Esophagus (tissue), 2 donors: ENCODE results near the gene PLCL1. TPM values are rescaled to one million over a fixed set of nuclear protein-coding genes. Genes with fewer than 3 reads are reported as not detected.

Source experiments
- H3K27ac ChIP-seq, 2 donors: one replicate each; pipeline ENCODE4 v1.5.1; 2013; ENCODE audit warnings: low read depth in 2 of 2, mild to moderate bottlenecking in 2 of 2, inconsistent platforms in 1 of 2, low read length in 1 of 2, moderate library complexity in 1 of 2
- H3K27me3 ChIP-seq, 2 donors: one replicate each; pipeline ENCODE4 v1.6.1; 2013; ENCODE audit warnings: low read length in 2 of 2, control low read depth in 1 of 2, mild to moderate bottlenecking in 1 of 2; ENCODE audit not compliant: insufficient read depth in 2 of 2, control insufficient read depth in 1 of 2
- H3K36me3 ChIP-seq, 2 donors: one replicate each; pipeline ENCODE4 v1.6.1; 2013; ENCODE audit warnings: low read length in 1 of 2; ENCODE audit not compliant: control insufficient read depth in 2 of 2, insufficient read depth in 2 of 2
- H3K4me1 ChIP-seq, 2 donors: one replicate each; pipeline ENCODE4 v1.6.1; 2013; ENCODE audit warnings: low read length in 1 of 2; ENCODE audit not compliant: control insufficient read depth in 2 of 2, insufficient read depth in 2 of 2
- H3K4me3 ChIP-seq, 2 donors: one replicate each; pipeline ENCODE4 v1.5.1; 2013; ENCODE audit warnings: low read length in 2 of 2, mild to moderate bottlenecking in 2 of 2, low read depth in 1 of 2, moderate library complexity in 1 of 2
- H3K9me3 ChIP-seq, 2 donors: one replicate each; pipeline ENCODE4 v1.6.1; 2013; ENCODE audit warnings: mild to moderate bottlenecking in 2 of 2, low read depth in 1 of 2, low read length in 1 of 2, moderate library complexity in 1 of 2; ENCODE audit not compliant: control insufficient read depth in 2 of 2, insufficient read depth in 1 of 2
- WGBS, 2 donors: extraction: QIAGEN DNeasy Blood & Tissue Kit; methylation state at CpG; one replicate each; pipeline ENCODE4 v1.1.7; 2013; 5-methylcytosine and 5-hydroxymethylcytosine counted together
- polyA plus RNA-seq, 2 donors: library from polyadenylated mRNA; stranded (reverse); fragments of 200-250 nt; gene quantifications; one replicate each; pipeline ENCODE4 v1.2.3, GENCODE V29; 2013
- donor health status: healthy with polysubstance abuse.
- donor health status: Bipolar disorder and iron deficiency.

The PLCL1 gene
- polyA plus RNA-seq, 2 donors: 0.20 to 0.59 TPM

DNA sequence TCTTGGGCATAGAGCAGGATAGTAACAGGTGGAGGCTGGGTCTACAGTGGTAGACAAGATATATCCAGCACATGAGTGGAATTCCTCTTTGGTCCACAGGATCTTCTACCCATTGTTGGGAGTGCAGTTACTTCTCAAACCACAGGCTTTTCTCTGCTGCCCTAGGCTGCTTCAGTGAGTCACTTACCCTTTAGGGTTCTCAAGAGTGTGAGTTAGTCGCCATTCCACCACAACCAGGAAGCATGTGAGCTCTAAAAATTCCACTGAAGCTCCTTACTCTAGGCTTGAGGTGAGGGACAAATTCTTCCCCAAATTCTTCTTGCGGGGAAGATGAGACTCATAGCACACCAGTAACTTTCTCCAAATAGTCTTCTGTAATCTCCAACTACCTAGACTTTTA is 189.4 kb downstream of the PLCL1 start:
- Histone ChIP-seq H3K27me3 (no peaks in the 10 kb centered on the region), H3K9me3 (no peaks in the 10 kb centered on the region), H3K27ac (no peak overlapping the region), H3K4me1 (no peaks in the 10 kb centered on the region), H3K4me3 (no peak overlapping the region), H3K36me3 (no peaks in the 10 kb centered on the region)
- 85% methylated on average over 2 of the region's 2 CpGs for WGBS, 2 donors

DNA sequence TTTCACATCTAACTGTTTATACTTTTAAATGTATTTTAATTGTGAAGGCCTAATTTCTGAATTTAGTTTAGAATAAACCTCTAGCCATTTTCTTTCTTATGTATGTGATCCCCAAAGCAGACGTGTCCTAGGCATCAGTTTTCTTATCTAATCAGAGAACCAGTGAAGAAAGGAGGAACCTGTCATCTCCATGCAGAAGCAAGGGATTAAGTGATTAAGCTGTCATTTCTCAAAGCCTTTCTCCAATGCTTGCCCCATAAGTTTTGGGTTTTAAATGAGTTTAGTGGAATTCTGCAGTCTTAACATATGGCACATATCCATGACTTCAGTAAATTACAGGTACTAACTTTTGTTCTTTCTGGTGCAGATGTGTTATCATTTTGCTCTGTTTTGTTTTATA is 190.4 kb downstream of the PLCL1 start:
- no peaks in the 10 kb centered on the region for H3K4me1 ChIP-seq
- H3K27me3 ChIP-seq: no peaks in the 10 kb centered on the region
- H3K36me3 ChIP-seq: no peaks in the 10 kb centered on the region
- 58 to 63% methylated on average over 1 of the region's 1 CpG for WGBS, 2 donors
- H3K27ac ChIP-seq: no peak overlapping the region
- H3K9me3 ChIP-seq: no peaks in the 10 kb centered on the region
- no peak overlapping the region for H3K4me3 ChIP-seq

DNA sequence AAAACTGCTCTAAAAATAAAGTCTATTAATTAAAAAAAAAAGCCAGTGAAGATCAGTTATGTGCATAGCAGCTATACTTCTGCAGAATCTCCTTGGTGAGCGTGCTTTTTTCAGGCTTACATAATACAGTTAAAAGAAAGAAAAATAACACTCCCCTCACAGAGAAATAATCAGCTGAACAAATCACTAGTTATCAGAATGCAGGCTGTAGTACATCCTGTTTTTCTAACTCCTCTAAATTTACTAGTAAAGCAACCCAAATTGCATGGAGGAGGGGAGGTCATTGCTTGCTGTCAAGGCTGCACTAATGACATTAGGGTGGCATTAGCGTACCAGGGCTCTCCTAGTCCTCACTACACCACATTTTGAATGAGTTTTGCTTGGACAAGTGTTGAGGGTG is 192.2 kb downstream of the PLCL1 start:
- no peaks in the 10 kb centered on the region for H3K36me3 ChIP-seq
- H3K27me3 ChIP-seq: no peaks in the 10 kb centered on the region
- H3K27ac ChIP-seq: no peak overlapping the region
- H3K4me3 ChIP-seq: no peak overlapping the region
- no peaks in the 10 kb centered on the region for H3K9me3 ChIP-seq
- 80% methylated on average over 2 of the region's 2 CpGs for WGBS, 2 donors
- H3K4me1 ChIP-seq: no peaks in the 10 kb centered on the region

DNA sequence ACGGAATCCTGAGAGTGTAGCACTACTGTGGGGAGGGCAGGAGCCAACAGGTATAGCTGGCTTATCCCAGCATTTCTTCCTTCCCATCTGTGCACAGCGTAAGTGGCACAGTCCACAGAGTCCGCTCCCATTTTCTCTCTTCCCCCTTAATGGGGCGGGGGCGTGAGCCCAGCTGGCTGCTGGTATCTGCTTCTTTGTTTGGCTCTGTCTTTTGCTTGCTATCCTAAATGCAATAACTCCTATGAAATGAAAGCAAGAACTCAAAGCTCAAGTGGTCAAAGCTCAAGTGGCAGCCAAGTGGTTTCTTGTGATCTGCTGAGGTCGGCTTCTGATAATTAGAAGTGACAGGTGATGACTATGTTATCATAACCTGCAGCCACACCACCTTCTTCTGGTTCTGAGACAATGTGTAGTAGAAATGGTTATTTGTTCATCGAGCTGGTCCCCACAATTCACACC is 192.7 kb downstream of the PLCL1 start:
- 90 to 91% methylated on average over 7 of the region's 7 CpGs for WGBS, 2 donors
- Histone ChIP-seq H3K27ac (no peak overlapping the region), H3K4me3 (no peak overlapping the region), H3K27me3 (no peaks in the 10 kb centered on the region), H3K36me3 (no peaks in the 10 kb centered on the region), H3K9me3 (no peaks in the 10 kb centered on the region), H3K4me1 (no peaks in the 10 kb centered on the region)

DNA sequence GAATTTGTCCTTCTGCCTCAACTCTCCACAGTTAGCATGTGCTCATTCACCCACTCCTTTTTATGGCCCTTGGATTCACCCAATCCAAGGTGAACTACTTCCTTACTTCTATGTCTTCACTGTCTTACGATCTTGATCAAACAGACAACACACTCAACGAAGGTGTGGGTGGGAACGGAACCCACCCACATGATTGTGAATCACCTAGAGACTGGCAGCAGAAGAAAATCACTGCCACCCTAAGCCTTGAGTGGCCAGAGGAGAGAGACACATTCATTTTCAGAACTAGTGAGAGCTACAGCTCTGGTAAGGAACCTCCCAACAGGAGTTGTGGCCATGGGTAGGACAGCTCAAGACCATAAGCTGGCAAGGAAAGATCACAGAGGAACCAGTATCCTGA is 194.3 kb downstream of the PLCL1 start:
- H3K4me1 ChIP-seq: no peaks in the 10 kb centered on the region
- H3K27me3 ChIP-seq: no peaks in the 10 kb centered on the region
- no peaks in the 10 kb centered on the region for H3K36me3 ChIP-seq
- no peaks in the 10 kb centered on the region for H3K9me3 ChIP-seq
- H3K4me3 ChIP-seq: no peak overlapping the region
- no peak overlapping the region for H3K27ac ChIP-seq
- 84 to 87% methylated on average over 3 of the region's 3 CpGs for WGBS, 2 donors

DNA sequence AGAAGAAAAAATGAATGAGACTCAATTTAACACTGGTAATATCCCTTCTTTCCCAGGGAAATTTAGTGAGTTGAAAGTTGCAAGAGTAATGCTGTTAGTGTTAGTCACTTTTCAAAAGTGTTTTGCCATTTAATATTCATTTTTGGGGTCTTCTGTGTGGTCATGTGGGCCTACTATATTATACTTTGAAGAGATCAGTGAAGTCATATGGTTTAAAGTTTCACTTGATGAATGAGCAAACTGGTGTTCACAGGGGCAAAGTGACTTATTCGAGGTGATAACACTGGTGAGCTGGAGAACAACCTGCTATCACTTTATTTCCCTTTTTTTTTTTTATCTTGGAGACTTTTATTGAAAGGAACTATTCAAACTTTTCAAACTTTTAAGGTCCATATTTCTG is 196.0 kb downstream of the PLCL1 start:
- Histone ChIP-seq H3K9me3 (no peaks in the 10 kb centered on the region), H3K4me3 (no peak overlapping the region), H3K27ac (no peak overlapping the region), H3K4me1 (no peaks in the 10 kb centered on the region), H3K36me3 (no peaks in the 10 kb centered on the region), H3K27me3 (no peaks in the 10 kb centered on the region)
- WGBS, 2 donors: 81 to 82% methylated on average over 1 of the region's 1 CpG

DNA sequence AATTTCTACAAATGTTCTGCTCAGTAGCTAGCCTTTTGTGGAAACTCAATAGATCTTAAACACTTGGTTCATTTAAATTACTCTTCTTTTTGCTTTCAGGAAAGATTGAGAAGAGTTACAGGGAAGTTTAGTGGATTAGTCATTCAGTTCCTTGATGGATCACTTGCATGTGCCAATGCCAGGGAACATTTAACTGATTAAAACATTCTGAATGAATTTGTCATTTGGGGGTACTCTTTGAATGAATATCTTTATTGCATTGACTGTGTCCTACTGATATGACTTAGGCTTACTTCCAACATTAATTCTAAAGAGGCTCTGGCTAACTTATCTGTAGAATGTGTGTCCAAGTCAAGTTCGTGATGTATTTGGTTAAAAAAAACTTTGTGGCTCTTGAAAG is 199.8 kb downstream of the PLCL1 start:
- H3K27ac ChIP-seq: no peak overlapping the region
- H3K4me1 ChIP-seq: no peaks in the 10 kb centered on the region

DNA sequence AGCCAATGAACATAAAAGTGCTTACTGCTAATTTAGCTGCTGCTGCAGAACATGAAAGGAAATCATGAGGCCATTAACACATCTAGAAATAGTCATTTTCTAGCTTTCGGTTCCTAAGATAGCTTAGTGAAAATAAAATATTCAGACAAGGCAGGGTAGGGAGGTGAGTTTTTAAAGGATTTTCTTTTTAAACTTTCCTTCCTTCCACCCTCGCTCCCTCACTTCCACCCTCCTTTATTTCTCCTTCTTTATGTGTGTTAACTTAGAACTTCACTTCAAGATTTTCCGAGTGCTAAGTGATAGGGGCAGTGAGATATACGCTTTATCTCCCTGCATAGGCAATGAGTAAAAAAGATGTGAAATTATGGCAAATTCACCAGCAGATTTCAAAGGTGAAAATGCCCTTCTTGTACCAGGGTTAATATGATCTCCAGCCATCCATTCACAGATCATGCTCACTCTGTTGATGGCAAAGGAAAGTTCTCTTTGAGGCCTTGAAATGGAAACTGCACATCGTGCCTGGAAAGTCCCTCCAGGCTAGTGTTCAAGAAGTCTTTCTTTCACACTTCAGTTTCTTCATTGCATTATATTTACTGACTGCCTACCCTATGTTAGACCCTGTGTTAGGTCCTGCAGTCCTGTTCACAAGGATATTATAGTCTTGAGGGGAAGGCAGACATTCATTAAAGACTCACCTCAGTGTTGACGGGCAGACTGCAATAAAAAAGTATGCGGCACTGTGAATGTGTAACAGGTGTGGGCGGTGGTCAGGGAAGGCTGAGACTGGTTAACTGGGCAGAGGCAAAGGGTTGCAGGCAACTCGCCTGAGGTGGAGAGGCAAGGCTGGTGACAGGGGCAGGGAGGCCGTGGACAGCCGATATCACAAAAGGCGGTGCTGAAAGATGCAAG is 200.8 kb downstream of the PLCL1 start:
- H3K36me3 ChIP-seq: no peaks in the 10 kb centered on the region
- H3K9me3 ChIP-seq: no peaks in the 10 kb centered on the region
- no peak overlapping the region for H3K4me3 ChIP-seq
- no peaks in the 10 kb centered on the region for H3K4me1 ChIP-seq
- no peaks in the 10 kb centered on the region for H3K27me3 ChIP-seq
- 78 to 80% methylated on average over 12 of the region's 12 CpGs for WGBS, 2 donors
- no peak overlapping the region for H3K27ac ChIP-seq

More for the DNA sequence above, 199.8 kb downstream of the PLCL1 start:
- no peaks in the 10 kb centered on the region for H3K27me3 ChIP-seq
- WGBS, 2 donors: 43 to 44% methylated on average over 1 of the region's 1 CpG
- no peak overlapping the region for H3K4me3 ChIP-seq
- no peaks in the 10 kb centered on the region for H3K9me3 ChIP-seq
- H3K36me3 ChIP-seq: no peaks in the 10 kb centered on the region

DNA sequence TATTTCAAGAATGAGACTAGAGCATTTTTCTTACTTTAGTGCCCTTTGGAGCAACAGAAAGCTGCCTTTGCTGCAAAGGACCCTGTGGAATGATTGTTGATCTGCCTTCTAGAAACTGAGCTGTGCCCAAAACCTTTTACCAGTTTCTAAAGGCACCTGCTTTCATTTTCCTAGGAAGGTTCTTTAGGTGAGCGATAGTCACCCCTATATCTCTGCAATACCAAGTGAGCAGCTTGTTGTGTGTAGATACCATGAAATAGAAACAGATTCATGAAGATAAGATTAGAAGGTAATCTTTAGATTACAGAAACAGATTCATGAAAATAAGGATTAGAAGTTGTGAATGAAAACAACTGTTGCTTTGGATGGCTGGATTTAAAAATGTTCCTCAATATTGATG is 202.3 kb downstream of the PLCL1 start:
- Histone ChIP-seq H3K36me3 (no peaks in the 10 kb centered on the region), H3K4me3 (no peak overlapping the region), H3K9me3 (no peaks in the 10 kb centered on the region), H3K4me1 (no peaks in the 10 kb centered on the region), H3K27ac (no peak overlapping the region), H3K27me3 (no peaks in the 10 kb centered on the region)
- 91 to 93% methylated on average over 1 of the region's 1 CpG for WGBS, 2 donors

DNA sequence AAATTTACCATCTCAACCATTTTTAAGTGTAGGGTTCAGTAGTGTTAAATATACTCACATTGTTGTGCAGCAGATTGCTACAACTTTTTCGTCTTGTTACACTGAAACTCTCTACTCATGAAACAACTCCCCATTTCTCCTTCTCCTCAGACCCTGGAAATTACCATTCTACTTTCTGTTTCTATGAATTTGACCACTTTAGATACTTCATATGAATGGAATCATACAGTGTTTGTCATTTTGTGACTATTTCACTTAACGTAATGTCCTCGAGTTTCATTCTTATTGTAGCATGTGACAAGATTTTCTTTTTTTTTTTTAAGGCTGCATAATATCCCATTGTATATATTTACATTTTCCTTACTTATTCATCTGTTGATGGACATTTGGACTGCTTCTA is 203.8 kb downstream of the PLCL1 start:
- Histone ChIP-seq H3K4me3 (no peak overlapping the region), H3K27ac (no peak overlapping the region), H3K36me3 (no peaks in the 10 kb centered on the region), H3K27me3 (no peaks in the 10 kb centered on the region), H3K9me3 (no peaks in the 10 kb centered on the region), H3K4me1 (no peaks in the 10 kb centered on the region)
- WGBS, 2 donors: 74 to 80% methylated on average over 3 of the region's 3 CpGs
